Mammary epithelial cell (primary cell): ENCODE results near the gene DYNLT2.

Experiments
- EZH2 ChIP-seq: IDR thresholded peaks from 2 replicates; pipeline ENCODE4 v1.6.1; 2012; ENCODE audit warnings: low read length, inconsistent platforms, borderline replicate concordance
- TF ChIP-seq, protein P1 (sequence below), 2 donors: IDR thresholded peaks in 1 of 2; conservative IDR thresholded peaks in 1 of 2; 2 replicates each; pipeline ENCODE4 v1.5.1; 2011 to 2012; ENCODE audit warnings: inconsistent platforms in 2 of 2, low read length in 2 of 2, mild to moderate bottlenecking in 2 of 2, control low read depth in 1 of 2, low read depth in 1 of 2; ENCODE audit not compliant: insufficient read depth in 1 of 2; ENCODE audit errors: extremely low read depth in 1 of 2

DNA sequence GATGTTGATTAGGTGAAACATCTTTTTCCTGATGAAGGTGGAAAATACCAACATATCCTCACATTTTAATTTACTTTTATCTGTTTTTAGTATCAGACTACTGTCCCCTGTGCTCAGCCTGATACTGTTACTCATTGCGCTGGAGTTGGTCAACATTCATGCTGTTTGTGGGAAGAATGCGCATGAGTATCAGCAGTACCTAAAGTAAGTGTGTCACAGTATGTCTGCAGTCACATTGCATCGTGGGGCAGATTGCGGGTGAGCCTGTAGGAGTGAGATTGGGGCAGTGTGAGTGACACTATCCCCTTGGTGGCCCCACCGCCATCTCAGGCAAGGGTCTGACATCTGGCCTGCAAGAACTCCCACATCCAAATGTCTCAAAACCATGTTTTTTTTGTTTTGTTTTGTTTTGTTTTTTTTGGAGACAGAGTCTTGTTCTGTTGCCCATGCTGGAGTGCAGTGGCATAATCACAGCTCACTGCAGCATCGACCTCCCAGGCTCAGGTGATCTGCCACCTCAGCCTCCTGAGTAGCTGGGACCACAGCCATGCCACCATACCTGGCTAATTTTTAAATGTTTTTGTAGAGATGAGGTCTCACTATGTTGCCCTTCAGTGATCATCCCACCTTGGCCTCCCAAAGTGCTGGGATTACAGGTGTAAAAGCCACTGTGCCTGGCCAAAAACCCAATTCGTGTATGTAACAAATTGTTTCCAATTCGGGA lies 27.9 kb upstream of the DYNLT2 start:
- TF ChIP-seq EZH2 = no peak
- TF ChIP-seq, protein P1, sequence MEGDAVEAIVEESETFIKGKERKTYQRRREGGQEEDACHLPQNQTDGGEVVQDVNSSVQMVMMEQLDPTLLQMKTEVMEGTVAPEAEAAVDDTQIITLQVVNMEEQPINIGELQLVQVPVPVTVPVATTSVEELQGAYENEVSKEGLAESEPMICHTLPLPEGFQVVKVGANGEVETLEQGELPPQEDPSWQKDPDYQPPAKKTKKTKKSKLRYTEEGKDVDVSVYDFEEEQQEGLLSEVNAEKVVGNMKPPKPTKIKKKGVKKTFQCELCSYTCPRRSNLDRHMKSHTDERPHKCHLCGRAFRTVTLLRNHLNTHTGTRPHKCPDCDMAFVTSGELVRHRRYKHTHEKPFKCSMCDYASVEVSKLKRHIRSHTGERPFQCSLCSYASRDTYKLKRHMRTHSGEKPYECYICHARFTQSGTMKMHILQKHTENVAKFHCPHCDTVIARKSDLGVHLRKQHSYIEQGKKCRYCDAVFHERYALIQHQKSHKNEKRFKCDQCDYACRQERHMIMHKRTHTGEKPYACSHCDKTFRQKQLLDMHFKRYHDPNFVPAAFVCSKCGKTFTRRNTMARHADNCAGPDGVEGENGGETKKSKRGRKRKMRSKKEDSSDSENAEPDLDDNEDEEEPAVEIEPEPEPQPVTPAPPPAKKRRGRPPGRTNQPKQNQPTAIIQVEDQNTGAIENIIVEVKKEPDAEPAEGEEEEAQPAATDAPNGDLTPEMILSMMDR (conservative IDR thresholded peaks at IDR 0.05 in 1 of 2, IDR thresholded peaks at IDR 0.05 in 1 of 2; ENCODE audit: extremely low read depth in 1 of 2, insufficient read depth in 1 of 2, low read depth in 1 of 2, low read length in 2 of 2) = no peak
